Mesenchymal stem cell (in vitro differentiated cells and primary cell): ENCODE results near the gene LRRC36.

Experiments
- DNase-seq: peaks from one replicate; pipeline ENCODE4 v3.0.0-alpha.2; 2013
- H2AFZ ChIP-seq: one replicate; pipeline ENCODE4 v1.6.1; 2013; ENCODE audit warnings: low read depth, mild to moderate bottlenecking, control low read depth, inconsistent platforms, low read length, moderate library complexity
- H2AK5ac ChIP-seq: 2 replicates; pipeline ENCODE4 v1.6.1; 2013; ENCODE audit warnings: low read length, moderate library complexity, mild to moderate bottlenecking, inconsistent platforms; ENCODE audit not compliant: severe bottlenecking
- H2BK120ac ChIP-seq: one replicate; pipeline ENCODE4 v1.6.1; 2013; ENCODE audit warnings: low read depth, mild to moderate bottlenecking, inconsistent platforms, low read length, moderate library complexity
- H2BK12ac ChIP-seq, 2 experiments: one replicate each; pipeline ENCODE4 v1.6.1; 2013; ENCODE audit warnings: inconsistent platforms in 2 of 2, low read length in 2 of 2, mild to moderate bottlenecking in 2 of 2, moderate library complexity in 2 of 2, control low read depth in 1 of 2
- H2BK15ac ChIP-seq: one replicate; pipeline ENCODE4 v1.6.1; 2013; ENCODE audit warnings: mild to moderate bottlenecking, low read depth, inconsistent platforms; ENCODE audit not compliant: poor library complexity, severe bottlenecking
- H2BK5ac ChIP-seq: 2 replicates; pipeline ENCODE4 v1.6.1; 2013; ENCODE audit warnings: low read depth, mild to moderate bottlenecking, low read length, control low read depth, inconsistent platforms; ENCODE audit not compliant: poor library complexity, severe bottlenecking
- H3K14ac ChIP-seq, 2 experiments: one replicate each; pipeline ENCODE4 v1.6.1; 2013; ENCODE audit warnings: inconsistent platforms in 2 of 2, low read length in 2 of 2, control low read depth in 1 of 2, mild to moderate bottlenecking in 1 of 2, moderate library complexity in 1 of 2
- H3K18ac ChIP-seq, 2 experiments: one replicate each; pipeline ENCODE4 v1.6.1; 2013; ENCODE audit warnings: inconsistent platforms in 2 of 2, low read length in 2 of 2, control low read depth in 1 of 2, low read depth in 1 of 2, mild to moderate bottlenecking in 1 of 2
- H3K23ac ChIP-seq, 2 experiments: one replicate each; pipeline ENCODE4 v1.6.1; 2013; ENCODE audit warnings: inconsistent platforms in 2 of 2, low read length in 2 of 2, mild to moderate bottlenecking in 2 of 2, moderate library complexity in 2 of 2, control low read depth in 1 of 2
- H3K27ac ChIP-seq: 2 replicates; pipeline ENCODE4 v1.5.1; 2013; ENCODE audit warnings: mild to moderate bottlenecking, moderate library complexity, low read length, control low read depth, inconsistent platforms; ENCODE audit not compliant: poor library complexity, severe bottlenecking
- H3K27me3 ChIP-seq, 2 experiments: 2 replicates each; pipeline versions ENCODE4 v1.6.1 to v1.7.0; 2013; ENCODE audit warnings: low read length in 2 of 2, mild to moderate bottlenecking in 2 of 2, moderate library complexity in 2 of 2, control low read depth in 1 of 2, inconsistent platforms in 1 of 2; ENCODE audit not compliant: control insufficient read depth in 1 of 2, insufficient read depth in 1 of 2
- H3K36me3 ChIP-seq, 2 experiments: 2 replicates each; pipeline versions ENCODE4 v1.6.1 to v1.7.0; 2013; ENCODE audit warnings: low read length in 2 of 2, control low read depth in 1 of 2, inconsistent platforms in 1 of 2, low read depth in 1 of 2, mild to moderate bottlenecking in 1 of 2; ENCODE audit not compliant: insufficient read depth in 2 of 2, control insufficient read depth in 1 of 2
- H3K4ac ChIP-seq, 2 experiments: one replicate each; pipeline ENCODE4 v1.6.1; 2013; ENCODE audit warnings: inconsistent platforms in 2 of 2, low read length in 2 of 2, mild to moderate bottlenecking in 2 of 2, moderate library complexity in 2 of 2, control low read depth in 1 of 2, low read depth in 1 of 2
- H3K4me1 ChIP-seq: 2 replicates; pipeline ENCODE4 v1.6.1; 2013; ENCODE audit warnings: low read depth, low read length, control low read depth; ENCODE audit not compliant: control insufficient read depth, insufficient read depth
- H3K4me2 ChIP-seq: 2 replicates; pipeline ENCODE4 v1.6.1; 2013; ENCODE audit warnings: low read length, mild to moderate bottlenecking, inconsistent platforms; ENCODE audit not compliant: poor library complexity, severe bottlenecking
- H3K4me3 ChIP-seq, 2 experiments: 2 replicates each; pipeline versions ENCODE4 v1.5.1 to v1.7.0; 2013; ENCODE audit warnings: low read length in 2 of 2, mild to moderate bottlenecking in 2 of 2, control low read depth in 1 of 2, low read depth in 1 of 2; ENCODE audit not compliant: insufficient read depth in 1 of 2
- H3K79me1 ChIP-seq: replicated peaks from 2 replicates; pipeline ENCODE4 v1.6.1; 2013; ENCODE audit warnings: mild to moderate bottlenecking, control low read depth, low read length, inconsistent platforms; ENCODE audit not compliant: poor library complexity, severe bottlenecking
- H3K9ac ChIP-seq: 2 replicates; pipeline ENCODE4 v1.7.0; 2013; ENCODE audit warnings: mild to moderate bottlenecking, low read length, moderate library complexity
- H3K9me3 ChIP-seq: 2 replicates; pipeline ENCODE4 v1.7.0; 2013; ENCODE audit warnings: mild to moderate bottlenecking, low read length; ENCODE audit not compliant: control insufficient read depth
- H4K8ac ChIP-seq: one replicate; pipeline ENCODE4 v1.6.1; 2013; ENCODE audit warnings: inconsistent platforms, mild to moderate bottlenecking, low read length, moderate library complexity
- H4K91ac ChIP-seq: one replicate; pipeline ENCODE4 v1.6.1; 2013; ENCODE audit warnings: mild to moderate bottlenecking, low read length, inconsistent platforms
- WGBS: methylation state at CpG from one replicate; pipeline ENCODE4 v1.1.7; 2013; ENCODE audit warnings: mixed read lengths; 5-methylcytosine and 5-hydroxymethylcytosine counted together

Gene LRRC36

GRCh38 chr16:67283826-67284555 is 42.6 kb upstream of the LRRC36 start:
- Histone ChIP-seq H2BK15ac (no peak overlapping the region), H3K27me3 (no peaks in the 10 kb centered on the region), H2BK120ac (no peak overlapping the region), H3K4ac (no peak overlapping the region), H3K36me3 (peaks cover 31 to 93% of the 10 kb centered on the region in 2 experiments), H3K4me2 (no peak overlapping the region), H3K27ac (no peak overlapping the region), H3K79me1 (no peaks in the 10 kb centered on the region), H3K4me3 (no peak overlapping the region), H4K8ac (no peak overlapping the region), H3K18ac (peak overlapping the region in 1 of 2 experiments; percentile 11), H3K14ac (no peak overlapping the region), H2BK5ac (no peak overlapping the region), H4K91ac (no peak overlapping the region), H2BK12ac (no peak overlapping the region), H2AK5ac (no peak overlapping the region), H3K9ac (no peak overlapping the region), H3K9me3 (no peaks in the 10 kb centered on the region), H3K4me1 (peaks cover 29% of the 10 kb centered on the region), H3K23ac (no peak overlapping the region), H2AFZ (no peak overlapping the region)
- DNase-seq = no peak
- WGBS = 95% methylated on average over 21 of the region's 21 CpGs

GRCh38 chr16:67284699-67285646 is 41.6 kb upstream of the LRRC36 start:
- no peak overlapping the region for H2AFZ ChIP-seq
- peak overlapping the region; percentile 47 for H4K91ac ChIP-seq
- no peak overlapping the region for H4K8ac ChIP-seq
- H2BK15ac ChIP-seq = no peak overlapping the region
- no peak overlapping the region for H3K27ac ChIP-seq
- no peak overlapping the region for H2AK5ac ChIP-seq
- H3K23ac ChIP-seq = no peak overlapping the region
- H3K14ac ChIP-seq = no peak overlapping the region
- H3K18ac ChIP-seq = no peak overlapping the region
- peaks cover 31 to 99% of the 10 kb centered on the region in 2 experiments for H3K36me3 ChIP-seq
- 79% methylated on average over 34 of the region's 34 CpGs for WGBS
- no peaks in the 10 kb centered on the region for H3K27me3 ChIP-seq
- no peaks in the 10 kb centered on the region for H3K9me3 ChIP-seq
- H3K4ac ChIP-seq = no peak overlapping the region
- peaks cover 22% of the 10 kb centered on the region for H3K4me1 ChIP-seq
- H2BK5ac ChIP-seq = no peak overlapping the region
- H2BK120ac ChIP-seq = no peak overlapping the region
- no peak overlapping the region for H3K4me3 ChIP-seq
- peak overlapping the region in 1 of 2 experiments; percentile 15 for H2BK12ac ChIP-seq
- H3K9ac ChIP-seq = no peak overlapping the region
- peak; percentile 49 for DNase-seq
- no peaks in the 10 kb centered on the region for H3K79me1 ChIP-seq
- no peak overlapping the region for H3K4me2 ChIP-seq

GRCh38 chr16:67286441-67287235 is 40.0 kb upstream of the LRRC36 start:
- no peak overlapping the region for H2AFZ ChIP-seq
- H3K36me3 ChIP-seq = peaks cover 27 to 95% of the 10 kb centered on the region in 2 experiments
- H3K18ac ChIP-seq = no peak overlapping the region
- H2BK12ac ChIP-seq = no peak overlapping the region
- H2BK15ac ChIP-seq = no peak overlapping the region
- H3K4ac ChIP-seq = no peak overlapping the region
- no peak overlapping the region for H3K4me3 ChIP-seq
- H3K4me2 ChIP-seq = no peak overlapping the region
- H3K27me3 ChIP-seq = no peaks in the 10 kb centered on the region
- H3K27ac ChIP-seq = no peak overlapping the region
- H2BK5ac ChIP-seq = no peak overlapping the region
- peaks cover 22% of the 10 kb centered on the region for H3K4me1 ChIP-seq
- no peak overlapping the region for H2BK120ac ChIP-seq
- H4K91ac ChIP-seq = no peak overlapping the region
- no peak overlapping the region for H2AK5ac ChIP-seq
- no peak for DNase-seq
- no peaks in the 10 kb centered on the region for H3K79me1 ChIP-seq
- no peak overlapping the region for H3K23ac ChIP-seq
- 95% methylated on average over 24 of the region's 28 CpGs for WGBS
- H3K14ac ChIP-seq = no peak overlapping the region
- H4K8ac ChIP-seq = no peak overlapping the region
- H3K9me3 ChIP-seq = no peaks in the 10 kb centered on the region
- H3K9ac ChIP-seq = no peak overlapping the region
